ENCODE results near the gene SLC25A25.

The SLC25A25 gene

DNA sequence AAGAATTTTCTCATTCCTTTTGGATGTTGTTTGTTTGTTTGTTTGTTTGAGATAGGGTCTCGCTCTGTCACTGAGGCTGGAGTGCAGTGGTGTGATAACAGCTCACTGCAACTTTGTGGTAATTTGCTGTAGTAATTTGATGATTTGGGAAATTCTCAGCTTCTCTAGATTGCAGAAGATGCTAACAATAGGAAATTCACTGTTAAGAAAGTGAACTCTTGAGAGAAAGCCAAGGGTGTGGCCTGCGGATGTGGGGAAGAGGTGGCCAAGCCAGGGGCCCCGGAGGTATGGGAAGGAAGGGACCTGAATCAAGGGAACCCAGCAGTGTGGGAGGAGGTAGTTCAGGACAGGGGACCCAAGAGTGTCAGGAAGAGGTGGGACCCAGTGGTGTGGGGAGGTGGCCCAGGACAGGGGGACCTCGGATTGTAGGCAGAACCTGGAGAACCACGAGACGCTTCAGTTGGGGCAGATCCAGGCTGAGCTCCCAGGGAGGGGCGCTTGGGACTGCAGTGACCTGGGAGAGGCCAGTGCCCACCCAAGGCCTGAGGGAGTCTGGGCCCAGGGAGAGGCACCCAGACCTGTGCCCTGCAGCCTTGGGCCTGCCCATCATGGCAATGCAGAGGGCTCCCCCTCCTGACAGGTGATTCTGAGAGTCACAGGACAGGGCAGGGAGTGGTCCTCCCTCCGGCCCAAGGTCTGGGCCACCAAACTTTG is 75.7 kb downstream of the SLC25A25 start:
- DNase-seq: no peak

DNA sequence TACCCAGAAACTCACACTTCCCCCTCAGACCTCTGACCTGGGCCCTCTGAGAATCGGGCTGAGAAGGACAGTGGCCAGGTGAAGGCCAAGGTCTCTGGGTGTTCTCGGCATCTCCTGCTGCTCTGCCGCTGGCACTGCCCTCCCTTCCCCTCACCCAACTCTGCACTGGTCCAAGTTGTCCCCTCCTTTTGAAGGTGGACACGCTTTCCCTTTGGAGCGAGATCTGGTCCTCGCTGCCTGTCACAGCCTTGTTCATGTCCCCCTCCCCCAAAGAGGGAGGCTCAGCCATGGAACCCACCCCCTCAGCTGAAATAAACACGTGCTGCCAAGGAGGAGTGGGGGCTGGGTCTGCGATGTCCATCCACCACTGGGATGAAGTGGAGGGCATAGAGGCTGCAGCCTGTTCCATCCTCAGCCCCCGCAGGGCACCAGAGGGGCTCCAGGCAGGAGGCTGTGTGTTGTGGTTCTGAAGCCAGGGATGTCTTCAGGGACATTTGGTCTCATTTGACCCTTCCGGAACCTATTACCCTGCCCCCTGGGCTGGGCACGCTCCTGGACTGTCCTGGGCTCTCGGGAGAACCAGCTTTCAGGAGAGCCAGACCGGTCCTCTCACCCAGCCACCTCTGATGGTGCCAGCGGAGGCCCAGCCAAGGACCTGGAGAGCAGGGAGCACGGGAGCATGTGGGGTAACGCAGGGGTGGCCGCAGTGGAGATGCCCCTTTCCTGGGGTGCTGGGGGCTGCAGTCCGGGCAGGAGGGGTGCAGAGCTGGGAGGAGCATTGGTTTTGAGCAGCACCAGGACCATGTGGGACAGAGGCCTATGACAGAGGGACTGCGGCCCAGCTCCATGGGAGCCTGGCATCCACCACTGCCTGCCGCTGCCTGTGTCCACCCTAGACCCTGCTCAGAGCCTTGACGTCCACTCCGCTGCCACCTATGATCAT is 76.5 kb downstream of the SLC25A25 start:
- no peak for DNase-seq

DNA sequence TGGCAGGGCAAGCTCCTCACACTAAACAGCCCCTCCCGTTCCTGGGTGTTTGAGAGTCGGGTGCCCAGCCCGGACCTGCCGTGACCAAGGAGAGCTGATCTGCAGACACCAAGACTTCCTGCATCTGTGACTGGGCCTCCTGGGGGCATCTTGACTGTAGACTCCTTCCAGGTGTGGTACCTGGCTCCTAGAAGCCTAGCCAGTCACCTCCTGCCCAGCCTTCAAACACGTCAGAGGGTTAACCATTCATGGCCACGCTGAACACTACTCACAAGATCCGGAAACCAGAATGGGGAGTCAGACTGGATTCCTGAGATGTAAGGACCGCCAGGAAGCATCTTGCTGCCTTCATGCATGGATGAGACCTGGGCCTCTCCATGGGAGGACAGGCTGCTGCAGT is 77.5 kb downstream of the SLC25A25 start:
- DNase-seq: no peak

DNA sequence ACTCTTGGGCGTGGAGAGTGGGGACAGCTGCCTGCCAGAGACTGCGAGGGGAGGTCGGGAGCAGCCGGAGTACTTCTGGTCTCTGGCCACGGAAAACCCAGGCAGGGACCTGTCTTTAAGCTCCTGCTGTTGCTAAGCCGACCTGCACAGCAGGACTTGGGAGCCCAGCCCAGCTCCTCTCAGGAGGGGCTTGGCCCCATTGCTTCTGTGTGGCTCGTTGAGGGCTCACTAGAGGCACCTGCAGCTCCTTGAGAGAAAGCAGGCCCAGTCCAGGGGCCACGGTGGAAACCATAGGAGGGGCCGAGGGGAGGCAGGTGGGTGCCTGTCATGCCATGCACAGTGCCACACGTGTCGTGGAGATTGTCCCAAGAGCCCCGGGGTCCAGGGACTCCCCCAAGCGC is 77.9 kb downstream of the SLC25A25 start:
- DNase-seq: no peak

DNA sequence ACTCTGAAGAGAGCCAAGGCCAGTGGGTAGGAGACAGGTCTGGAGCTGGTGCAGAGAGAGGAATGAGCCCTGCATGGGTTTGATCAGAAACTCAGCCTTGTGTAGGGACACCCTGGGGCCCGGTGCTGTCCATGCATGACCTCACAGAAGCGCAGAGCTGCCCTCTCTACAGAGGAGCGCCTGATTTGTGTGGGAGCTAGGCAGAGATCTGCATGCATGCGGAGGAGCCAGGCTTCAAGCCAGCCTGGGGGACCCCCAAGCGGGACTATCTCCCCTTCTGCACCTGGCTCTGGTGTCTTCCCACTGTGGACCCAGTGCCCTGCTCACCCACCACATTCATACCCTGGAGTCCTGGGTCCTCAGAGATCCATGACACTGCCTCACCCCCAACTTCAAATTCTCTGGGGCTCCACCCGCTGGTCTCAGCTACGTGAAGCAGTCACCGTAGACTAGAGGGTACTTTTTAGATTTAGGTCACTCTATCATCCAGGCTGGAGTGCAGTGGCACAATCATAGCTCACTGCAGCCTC is 78.6 kb downstream of the SLC25A25 start:
- DNase-seq: no peak

DNA sequence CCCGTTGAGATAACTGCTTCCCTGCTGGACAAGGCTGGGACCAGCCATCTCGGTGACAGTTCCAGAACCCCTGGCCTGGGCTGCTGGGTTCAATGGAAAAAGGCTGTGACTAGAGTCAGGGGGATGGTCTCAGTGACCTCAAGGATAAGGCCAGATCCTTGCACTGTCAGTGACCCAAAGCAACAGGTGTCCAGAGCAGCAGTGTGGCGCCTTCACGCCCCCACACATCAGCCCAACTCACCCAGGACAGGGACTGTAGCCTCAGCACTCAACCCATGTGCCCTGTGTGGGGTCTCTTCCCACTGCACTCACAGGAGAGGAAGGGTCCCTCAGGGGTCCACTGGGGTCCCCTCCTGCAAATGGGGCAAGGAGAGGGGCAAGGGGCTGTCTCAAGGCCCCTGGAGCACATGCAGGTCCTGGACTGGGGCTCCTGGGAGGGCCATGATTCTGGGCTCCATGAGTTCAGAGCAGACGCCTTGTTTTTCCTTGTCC is 80.5 kb downstream of the SLC25A25 start:
- DNase-seq: no peak

DNA sequence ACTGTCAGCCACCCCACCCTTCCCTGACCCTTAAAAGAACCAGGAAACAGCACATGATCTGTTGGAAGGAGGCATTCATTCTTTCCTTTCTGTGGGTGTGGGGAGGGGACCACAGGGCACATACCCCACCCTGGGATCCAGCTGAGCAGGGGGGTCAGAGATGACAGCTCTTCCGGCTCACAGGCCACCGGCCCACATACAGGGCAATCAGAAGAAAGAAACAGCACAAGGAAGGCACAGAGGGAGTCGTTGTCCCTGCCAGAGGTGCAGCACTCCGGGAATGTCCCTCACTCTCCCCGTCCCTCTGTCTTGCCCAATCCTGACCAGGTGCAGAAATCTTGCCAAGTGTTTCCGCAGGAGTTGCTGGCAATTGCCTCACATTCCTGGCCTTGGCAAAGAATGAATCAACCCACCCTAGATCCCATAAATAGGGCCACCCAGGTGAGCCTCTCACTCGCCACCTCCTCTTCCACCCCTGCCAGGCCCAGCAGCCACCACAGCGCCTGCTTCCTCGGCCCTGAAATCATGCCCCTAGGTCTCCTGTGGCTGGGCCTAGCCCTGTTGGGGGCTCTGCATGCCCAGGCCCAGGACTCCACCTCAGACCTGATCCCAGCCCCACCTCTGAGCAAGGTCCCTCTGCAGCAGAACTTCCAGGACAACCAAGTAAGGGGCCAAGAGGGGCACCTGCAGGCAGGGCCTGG is 81.1 kb downstream of the SLC25A25 start, which contains the start of gene LCN2:
Gene LCN2 (plus strand): TSS at position 453 of the 701 bp plus-strand sequence. CDS start 73 bp downstream, at position 526.
- DNase-seq: no peak

DNA sequence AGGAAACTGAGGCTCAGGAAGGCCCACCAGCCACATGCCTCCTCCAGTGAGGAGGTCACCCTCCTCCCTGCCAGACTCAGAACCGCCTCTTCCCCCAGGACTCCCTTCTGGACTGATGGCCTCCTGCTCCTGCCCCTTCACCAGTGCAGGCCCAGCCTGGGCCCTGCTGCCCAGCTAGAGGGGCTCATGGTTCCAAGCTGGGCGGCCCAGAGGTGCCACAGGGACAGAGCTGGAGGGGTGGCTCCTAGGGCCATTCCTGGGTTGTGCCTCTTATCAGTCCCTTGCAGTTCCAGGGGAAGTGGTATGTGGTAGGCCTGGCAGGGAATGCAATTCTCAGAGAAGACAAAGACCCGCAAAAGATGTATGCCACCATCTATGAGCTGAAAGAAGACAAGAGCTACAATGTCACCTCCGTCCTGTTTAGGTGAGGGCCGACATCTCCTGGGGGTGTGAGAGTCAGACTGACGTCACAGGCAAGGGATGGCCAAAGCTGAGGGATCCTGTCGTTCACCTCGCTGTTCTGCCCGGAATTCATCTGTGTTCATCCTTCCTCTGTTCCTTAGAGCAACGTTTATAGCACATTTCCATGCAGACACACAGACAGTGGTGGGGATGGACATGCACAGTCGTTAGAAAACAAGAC is 82.0 kb downstream of the SLC25A25 start:
- no peak for DNase-seq

DNA sequence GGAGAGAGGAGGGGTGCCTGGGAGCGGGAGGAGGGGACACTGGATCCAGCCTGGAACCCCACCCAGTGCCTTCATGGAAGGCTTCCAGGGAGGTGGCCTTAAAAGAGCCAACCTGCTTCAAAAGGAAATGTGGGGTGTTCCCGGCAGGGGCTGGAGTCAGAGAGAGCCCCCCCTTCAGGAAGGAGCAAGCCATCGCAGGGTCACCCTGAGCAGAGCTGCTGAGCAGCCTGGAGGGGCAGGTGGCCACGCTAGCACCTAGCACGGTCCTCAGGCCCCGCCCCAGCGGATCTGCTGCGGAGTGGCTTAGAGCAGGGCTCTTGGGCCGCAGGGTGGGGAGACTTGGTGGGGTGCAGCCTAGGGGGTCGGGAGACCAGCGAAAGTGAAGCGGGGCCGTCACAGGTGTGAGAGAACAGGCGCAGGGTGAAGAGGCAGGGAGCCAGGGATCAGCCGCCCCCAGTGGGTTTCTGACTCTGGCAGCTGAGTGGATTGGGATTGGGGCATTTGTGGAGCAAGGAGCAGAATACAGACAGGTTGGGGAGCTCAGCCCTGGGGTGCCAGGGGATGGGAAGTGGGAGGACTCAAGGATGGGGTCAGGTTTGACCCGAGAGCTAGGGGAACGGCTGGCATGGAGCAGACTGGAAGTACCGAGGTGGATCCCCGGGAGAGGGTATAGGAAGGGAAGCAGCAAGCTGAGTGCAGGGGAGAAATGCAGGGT is 82.7 kb downstream of the SLC25A25 start:
- DNase-seq: no peak

DNA sequence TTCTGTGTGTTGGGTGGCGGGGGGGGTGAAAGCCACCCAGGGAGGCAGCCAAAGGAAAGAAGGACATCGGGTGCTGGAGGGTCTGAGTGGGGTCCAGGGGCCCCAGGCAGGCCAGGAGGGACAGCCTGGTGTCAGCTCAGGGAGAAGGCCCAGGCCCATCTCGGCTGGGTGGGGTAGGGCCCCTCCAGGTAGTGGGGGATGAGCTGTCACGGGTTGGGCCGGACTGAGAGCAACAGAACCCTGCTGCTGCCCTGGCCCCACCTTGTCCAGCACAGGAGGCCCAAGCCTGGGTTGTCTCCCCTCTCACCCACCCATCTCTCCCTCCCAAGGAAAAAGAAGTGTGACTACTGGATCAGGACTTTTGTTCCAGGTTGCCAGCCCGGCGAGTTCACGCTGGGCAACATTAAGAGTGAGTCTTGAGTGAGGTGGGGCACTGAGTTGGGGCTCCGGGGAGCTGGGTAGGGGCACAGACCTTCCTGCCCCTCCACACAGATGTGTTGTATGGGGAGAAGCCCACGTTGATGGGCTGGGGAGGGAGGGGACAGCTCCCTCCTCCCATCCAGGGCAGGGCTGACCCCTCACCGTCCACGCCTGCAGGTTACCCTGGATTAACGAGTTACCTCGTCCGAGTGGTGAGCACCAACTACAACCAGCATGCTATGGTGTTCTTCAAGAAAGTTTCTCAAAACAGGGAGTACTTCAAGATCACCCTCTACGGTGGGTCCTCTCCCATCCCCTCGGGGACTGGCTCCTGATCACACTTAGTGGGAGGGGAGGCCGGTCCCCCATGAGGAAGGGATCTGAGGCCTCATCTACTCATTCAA is 83.5 kb downstream of the SLC25A25 start:
- no peak for DNase-seq

DNA sequence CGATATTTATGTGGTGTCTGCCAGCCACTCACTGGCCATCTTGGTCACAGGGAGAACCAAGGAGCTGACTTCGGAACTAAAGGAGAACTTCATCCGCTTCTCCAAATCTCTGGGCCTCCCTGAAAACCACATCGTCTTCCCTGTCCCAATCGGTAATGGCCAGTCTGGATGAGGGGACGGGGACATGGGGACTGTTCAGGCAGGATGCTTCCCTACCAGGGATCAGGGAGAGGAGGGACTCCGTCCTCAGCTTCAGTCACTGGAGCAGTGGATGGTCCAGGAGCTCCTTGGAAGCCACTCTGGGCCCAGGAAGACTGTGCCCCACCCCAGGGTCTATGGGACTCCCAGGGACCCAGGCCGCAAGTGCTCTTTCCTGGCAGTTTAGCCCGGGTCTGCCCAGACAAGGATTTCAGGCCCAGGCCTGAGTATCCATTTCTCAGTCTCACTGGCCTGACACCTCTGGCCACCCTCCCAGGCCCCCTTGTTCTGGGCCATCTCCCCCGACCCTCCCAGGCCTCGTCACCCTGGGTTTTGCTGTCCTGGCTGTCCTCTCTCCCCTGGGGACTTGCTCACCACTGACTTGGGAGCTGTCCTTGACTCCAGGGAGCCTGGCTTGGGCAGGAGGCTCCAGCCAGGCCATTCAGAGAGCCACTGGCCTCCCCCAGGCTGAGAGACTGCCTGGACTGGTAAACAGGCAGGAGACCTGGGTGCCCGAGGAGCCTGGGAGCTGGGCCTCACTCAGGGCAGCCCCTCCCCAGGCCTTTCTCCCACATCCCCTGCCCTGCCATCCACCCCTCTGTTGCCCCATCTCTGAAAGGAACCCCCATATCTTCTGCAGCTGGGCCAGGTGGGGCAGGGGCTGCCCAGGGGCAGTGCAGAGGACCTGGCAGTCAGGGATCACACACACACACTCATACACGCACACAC is 84.4 kb downstream of the SLC25A25 start:
- no peak for DNase-seq

DNA sequence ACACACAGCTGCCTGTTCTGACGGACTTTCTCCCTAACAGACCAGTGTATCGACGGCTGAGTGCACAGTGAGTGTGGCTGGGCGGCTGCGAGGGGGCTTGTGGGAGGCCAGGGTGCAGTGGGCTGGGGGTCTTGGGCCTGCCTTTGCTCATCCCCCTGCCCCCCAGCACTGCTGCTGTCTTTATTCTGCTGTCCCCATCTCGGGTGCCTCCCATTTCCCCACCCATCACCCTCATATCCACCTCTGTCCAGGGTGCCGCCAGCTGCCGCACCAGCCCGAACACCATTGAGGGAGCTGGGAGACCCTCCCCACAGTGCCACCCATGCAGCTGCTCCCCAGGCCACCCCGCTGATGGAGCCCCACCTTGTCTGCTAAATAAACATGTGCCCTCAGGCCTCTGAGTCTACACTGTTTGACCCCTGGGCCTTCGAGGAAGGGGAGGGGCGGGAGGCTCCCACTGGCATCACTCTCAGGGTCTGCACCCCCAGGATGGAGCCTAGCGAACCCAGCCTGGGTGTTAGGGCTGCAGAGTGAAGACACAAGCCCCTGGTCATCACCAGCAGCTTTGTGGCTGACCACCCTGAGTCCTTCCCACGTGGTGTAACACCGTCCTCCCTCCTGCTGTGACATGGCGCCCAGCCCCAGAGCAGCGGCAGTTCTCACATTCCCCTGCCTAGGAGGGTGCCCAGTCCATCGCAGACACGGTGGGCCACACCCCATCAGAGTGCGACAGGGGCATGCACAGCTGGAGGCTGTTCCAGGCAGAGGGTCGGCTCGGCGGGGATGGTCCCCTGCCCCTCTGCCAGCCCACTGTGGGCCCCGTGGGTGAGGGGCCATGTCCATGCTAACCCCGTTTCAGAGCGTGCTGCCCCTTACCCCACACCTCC is 85.3 kb downstream of the SLC25A25 start:
- no peak for DNase-seq

DNA sequence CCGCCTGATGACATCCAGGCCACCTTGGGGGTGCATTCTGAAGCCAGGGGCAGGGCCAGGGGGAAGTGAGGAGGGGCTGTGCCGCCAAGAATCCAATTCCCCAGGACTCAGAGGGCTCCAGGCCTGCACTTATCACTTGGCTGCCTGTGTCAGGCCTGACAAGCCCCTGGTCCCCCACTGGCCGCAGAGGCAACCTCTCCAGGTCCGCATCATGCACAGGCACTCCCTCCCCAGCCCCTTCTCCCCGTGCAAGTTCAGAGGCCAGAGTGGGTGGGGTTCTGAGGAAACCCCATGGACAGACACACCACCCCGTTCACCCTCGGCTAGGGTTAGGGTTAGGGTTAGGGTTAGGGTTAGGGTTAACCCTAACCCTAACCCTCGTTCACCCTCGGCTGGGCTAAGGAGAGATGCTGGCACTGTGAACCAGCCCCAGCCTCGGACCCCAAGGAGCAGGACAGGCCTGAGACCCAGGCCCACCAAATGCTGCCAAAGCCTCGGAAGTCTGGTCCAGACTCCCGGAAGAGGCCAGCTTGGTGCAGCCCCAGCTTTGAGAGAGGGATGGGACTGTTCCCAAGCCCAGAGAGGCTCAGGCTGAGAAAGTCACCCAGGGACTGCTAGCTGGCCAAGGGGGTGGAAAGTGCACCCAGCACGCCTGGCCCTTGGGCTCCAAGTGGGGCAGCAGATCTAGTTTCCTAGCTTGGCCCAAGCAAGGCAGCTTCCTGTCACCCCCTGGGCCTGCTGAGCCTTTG is 86.1 kb downstream of the SLC25A25 start:
- no peak for DNase-seq

DNA sequence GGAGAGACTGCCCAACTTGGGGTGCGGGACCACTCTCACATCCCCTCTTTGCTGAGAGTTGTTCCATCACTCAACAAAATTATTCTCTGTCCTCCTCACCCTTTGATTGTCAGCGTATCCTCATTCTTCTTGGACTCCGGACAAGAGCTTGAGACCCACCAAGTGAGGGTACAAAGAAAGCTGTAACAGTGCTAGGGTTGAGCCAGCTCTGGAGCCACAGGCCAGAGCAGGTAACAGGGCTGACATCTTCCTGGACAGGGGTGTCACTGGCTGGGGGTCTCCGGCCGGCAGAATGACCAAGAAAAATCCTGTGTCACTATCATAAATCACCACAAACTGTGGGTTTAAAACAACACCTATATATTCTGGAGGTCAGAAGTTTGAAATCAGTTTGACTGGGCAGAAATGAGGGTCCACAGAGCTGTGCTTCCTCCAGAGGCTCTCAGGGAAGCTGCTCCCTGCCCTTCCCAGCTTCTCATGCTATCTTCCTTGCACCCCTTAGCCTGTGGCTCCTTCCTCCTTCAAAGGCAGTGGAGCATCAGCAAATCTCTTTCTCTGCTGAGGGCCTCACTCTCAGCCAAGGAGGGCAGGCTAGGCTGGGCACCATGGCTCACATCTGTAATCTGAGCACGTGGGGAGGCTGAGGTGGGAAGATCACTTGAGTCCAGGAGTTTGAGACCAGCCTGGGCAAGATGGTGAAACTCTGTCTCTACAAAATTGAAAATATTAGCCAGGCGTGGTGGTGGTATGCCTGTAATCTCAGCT is 87.9 kb downstream of the SLC25A25 start:
- no peak for DNase-seq
